ENCODE results near the gene NRG3. TPM values are rescaled to one million over a fixed set of nuclear protein-coding genes. Genes with fewer than 3 reads are reported as not detected.

Gene NRG3
- total and polyA plus RNA-seq, 12 donors, result 0.46 to 3.8 (median 1.3) TPM

- no peak for TF ChIP-seq POLR2A (IDR thresholded peaks at IDR 0.05)
- no peak for TF ChIP-seq CTCF (IDR thresholded peaks at IDR 0.05)
- H3K27me3 ChIP-seq, result no peaks in the 10 kb centered on the region
- no peaks in the 10 kb centered on the region for H3K9me3 ChIP-seq (replicated peaks in 1 of 3)
- intact Hi-C loops (cut with DNase I), result no loop called here
- no peak overlapping the region for H3K27ac ChIP-seq
- no peaks in the 10 kb centered on the region for H3K4me1 ChIP-seq (replicated peaks in 1 of 2)
- H3K36me3 ChIP-seq (replicated peaks in 1 of 2), result no peaks in the 10 kb centered on the region
- DNase-seq, result no peak
- H3K4me3 ChIP-seq, result no peak overlapping the region
- 62 to 89% (median 85%) methylated on average over 2 of the region's 2 CpGs for WGBS, 4 donors
Observed at GRCh38 chr10:82762641-82763040, 887.6 kb downstream of the NRG3 start.

GRCh38 chr10:82768040-82768439 lies 893.0 kb downstream of the NRG3 start:
- H3K27ac ChIP-seq, result no peak overlapping the region
- WGBS, 4 donors, result 80 to 89% (median 83%) methylated on average over 5 of the region's 5 CpGs
- TF ChIP-seq POLR2A (IDR thresholded peaks at IDR 0.05) (no peak), CTCF (IDR thresholded peaks at IDR 0.05) (no peak)
- H3K27me3 ChIP-seq, result no peaks in the 10 kb centered on the region
- H3K36me3 ChIP-seq (replicated peaks in 1 of 2), result no peaks in the 10 kb centered on the region
- no peaks in the 10 kb centered on the region for H3K9me3 ChIP-seq (replicated peaks in 1 of 3)
- H3K4me1 ChIP-seq (replicated peaks in 1 of 2), result no peaks in the 10 kb centered on the region
- no peak overlapping the region for H3K4me3 ChIP-seq
- no peak for DNase-seq
- intact Hi-C loops (cut with DNase I), result no loop called here

GRCh38 chr10:82778908-82779307 lies 903.9 kb downstream of the NRG3 start:
- TF ChIP-seq POLR2A (IDR thresholded peaks at IDR 0.05) (no peak), CTCF (IDR thresholded peaks at IDR 0.05) (no peak)
- no peak for DNase-seq
- Histone ChIP-seq H3K27ac (no peak overlapping the region), H3K4me3 (no peak overlapping the region), H3K4me1 (replicated peaks in 1 of 2) (no peaks in the 10 kb centered on the region), H3K36me3 (replicated peaks in 1 of 2) (no peaks in the 10 kb centered on the region), H3K9me3 (replicated peaks in 1 of 3) (no peaks in the 10 kb centered on the region), H3K27me3 (no peaks in the 10 kb centered on the region)
- intact Hi-C loops (cut with DNase I), result no loop called here
- WGBS, 4 donors, result 79 to 100% (median 83%) methylated on average over 1 to 3 of the region's 3 CpGs

GRCh38 chr10:82796510-82796909 lies 921.5 kb downstream of the NRG3 start:
- H3K4me1 ChIP-seq (replicated peaks in 1 of 2), result no peaks in the 10 kb centered on the region
- TF ChIP-seq POLR2A (IDR thresholded peaks at IDR 0.05), result no peak
- peak in 4 of 6 experiments; percentile 37 to 58 (median 48) for TF ChIP-seq CTCF (IDR thresholded peaks at IDR 0.05)
- intact Hi-C loops (cut with DNase I), result loop anchor here in 1 of 2 donors (10.0 kb wide), 1 partner anchor 168 kb away; no protein-coding TSS in a partner anchor
- H3K4me3 ChIP-seq, result no peak overlapping the region
- DNase-seq, result no peak
- no peaks in the 10 kb centered on the region for H3K36me3 ChIP-seq (replicated peaks in 1 of 2)
- H3K27ac ChIP-seq, result no peak overlapping the region
- H3K9me3 ChIP-seq (replicated peaks in 1 of 3), result no peaks in the 10 kb centered on the region
- H3K27me3 ChIP-seq, result no peaks in the 10 kb centered on the region
